Measurements from ENCODE around the gene LRRC47. TPM values are rescaled to one million over a fixed set of nuclear protein-coding genes. Genes with fewer than 3 reads are reported as not detected.

Gene LRRC47
- total RNA-seq, 4 donors from 2014 or later, result 21.6 to 33.5 (median 30.9) TPM

DNA sequence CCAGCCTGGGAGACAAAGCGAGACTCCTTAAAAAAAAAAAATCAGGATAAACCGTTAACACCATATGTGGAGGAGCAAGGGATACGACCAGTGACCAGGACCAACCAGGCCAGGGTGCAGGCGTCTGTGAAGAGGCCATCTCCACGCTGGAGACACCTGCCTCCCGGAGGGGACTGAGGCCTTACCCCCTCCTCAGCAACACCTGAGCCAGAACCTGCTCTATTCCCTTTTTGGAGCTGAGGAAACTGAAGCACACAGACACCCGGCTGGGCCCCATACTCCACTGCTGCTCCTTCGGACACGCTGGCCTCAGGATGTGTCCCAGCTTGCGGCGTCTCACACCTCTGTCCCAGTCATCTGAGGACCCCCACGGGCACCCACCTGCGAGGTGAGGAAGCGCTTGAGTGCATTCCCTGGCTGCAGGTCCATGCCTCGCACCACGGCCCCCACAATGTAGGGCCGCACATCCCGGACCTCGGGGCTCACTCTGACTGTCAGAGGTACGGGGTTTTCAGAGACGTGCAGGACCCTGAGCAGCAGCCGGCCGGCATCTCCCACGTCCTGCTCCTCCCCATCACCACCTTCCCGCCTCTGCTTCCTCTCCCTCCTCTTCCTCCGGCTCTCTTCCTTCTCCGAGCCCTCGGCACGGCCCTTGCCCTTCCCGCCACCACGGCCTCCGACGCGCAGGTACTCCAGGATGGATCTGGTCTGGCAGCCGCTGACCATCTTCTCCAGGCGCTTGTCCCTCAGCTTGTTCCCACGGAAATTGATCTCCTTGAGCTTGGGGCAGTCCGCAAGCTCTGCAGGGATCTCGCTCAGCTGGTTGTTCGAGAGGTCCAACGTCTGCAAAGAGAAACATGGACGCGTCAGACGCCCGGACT, 9.6 kb downstream of the LRRC47 start:
- ATAC-seq (ENCODE audit: low FRiP score), result no peak
- no peak for TF ChIP-seq CTCF (IDR thresholded peaks at IDR 0.05)
- no peak for DNase-seq (ENCODE audit: low spot score)

DNA sequence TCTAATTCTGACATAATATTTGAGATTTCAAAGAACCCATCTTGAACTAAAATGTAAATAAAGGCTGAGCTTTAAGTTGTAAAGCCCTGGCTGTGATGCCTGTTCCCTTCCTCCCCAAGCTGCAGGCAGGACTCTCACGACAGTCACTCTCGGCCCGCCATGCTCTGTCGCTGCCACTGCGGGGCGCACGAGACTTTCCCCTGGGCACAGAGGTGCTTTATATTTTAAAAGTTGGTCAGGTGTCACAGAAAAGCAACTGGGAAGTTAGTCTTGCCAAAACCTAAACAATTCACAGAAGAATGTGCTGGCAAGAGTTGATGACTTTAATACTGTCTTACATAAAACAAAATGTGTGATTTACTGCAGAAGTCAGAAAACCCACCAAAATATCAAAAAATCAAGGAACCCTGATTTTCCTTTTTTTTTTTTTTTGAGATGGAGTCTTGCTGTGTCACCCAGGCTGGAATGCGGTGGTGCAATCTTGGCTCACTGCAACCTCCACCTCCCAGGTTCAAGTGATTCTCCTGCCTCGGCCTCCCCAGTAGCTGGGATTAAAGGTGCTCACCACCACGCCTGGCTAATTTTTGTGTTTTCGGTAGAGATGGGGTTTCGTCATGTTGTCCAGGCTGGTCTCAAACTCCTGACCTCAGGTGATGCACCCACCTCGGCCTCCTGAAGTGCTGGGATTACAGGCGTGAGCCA, 10.7 kb downstream of the LRRC47 start:
- no peak for DNase-seq (ENCODE audit: low spot score)
- TF ChIP-seq CTCF (IDR thresholded peaks at IDR 0.05), result no peak

GRCh38 chr1:3785045-3785444, 11.3 kb downstream of the LRRC47 start:
- no peak for TF ChIP-seq CTCF (IDR thresholded peaks at IDR 0.05)
- ATAC-seq (ENCODE audit: low FRiP score) (no peak), DNase-seq (ENCODE audit: low spot score) (no peak)

More for the DNA sequence above, 10.7 kb downstream of the LRRC47 start:
- ATAC-seq (ENCODE audit: low FRiP score), result no peak

- ATAC-seq (ENCODE audit: low FRiP score) (peak; percentile 15), DNase-seq (ENCODE audit: low spot score) (no peak)
- TF ChIP-seq CTCF (IDR thresholded peaks at IDR 0.05), result no peak
These were observed 12.4 kb downstream of the LRRC47 start for GRCh38 chr1:3783651-3784474.

DNA sequence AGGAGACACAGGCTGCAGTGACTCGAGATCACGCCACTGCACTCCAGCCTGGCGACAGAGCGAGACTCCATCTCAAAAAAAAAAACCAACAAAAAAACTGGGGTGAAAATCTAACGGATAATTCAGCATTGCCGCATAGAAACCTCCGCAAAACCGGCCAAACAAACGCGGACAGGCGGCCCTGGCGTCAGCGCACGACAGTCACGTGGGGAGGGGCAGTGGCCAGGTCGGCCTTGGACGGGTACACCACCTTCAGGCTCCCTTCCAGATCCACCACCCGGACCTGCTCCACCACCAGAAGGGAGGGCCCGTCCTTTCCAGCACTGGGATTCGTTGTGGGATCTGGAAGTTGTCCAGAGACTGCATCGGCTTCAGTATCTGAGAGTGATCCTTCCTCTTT, 15.4 kb downstream of the LRRC47 start:
- TF ChIP-seq CTCF (IDR thresholded peaks at IDR 0.05), result no peak
- ATAC-seq (ENCODE audit: low FRiP score) (no peak), DNase-seq (ENCODE audit: low spot score) (no peak)

- no peak for TF ChIP-seq CTCF (IDR thresholded peaks at IDR 0.05)
- DNase-seq (ENCODE audit: low spot score) (no peak), ATAC-seq (ENCODE audit: low FRiP score) (no peak)
These were observed 16.3 kb downstream of the LRRC47 start for GRCh38 chr1:3779912-3780416.
